ENCODE measurements around the gene SP4.

Gene SP4

DNA sequence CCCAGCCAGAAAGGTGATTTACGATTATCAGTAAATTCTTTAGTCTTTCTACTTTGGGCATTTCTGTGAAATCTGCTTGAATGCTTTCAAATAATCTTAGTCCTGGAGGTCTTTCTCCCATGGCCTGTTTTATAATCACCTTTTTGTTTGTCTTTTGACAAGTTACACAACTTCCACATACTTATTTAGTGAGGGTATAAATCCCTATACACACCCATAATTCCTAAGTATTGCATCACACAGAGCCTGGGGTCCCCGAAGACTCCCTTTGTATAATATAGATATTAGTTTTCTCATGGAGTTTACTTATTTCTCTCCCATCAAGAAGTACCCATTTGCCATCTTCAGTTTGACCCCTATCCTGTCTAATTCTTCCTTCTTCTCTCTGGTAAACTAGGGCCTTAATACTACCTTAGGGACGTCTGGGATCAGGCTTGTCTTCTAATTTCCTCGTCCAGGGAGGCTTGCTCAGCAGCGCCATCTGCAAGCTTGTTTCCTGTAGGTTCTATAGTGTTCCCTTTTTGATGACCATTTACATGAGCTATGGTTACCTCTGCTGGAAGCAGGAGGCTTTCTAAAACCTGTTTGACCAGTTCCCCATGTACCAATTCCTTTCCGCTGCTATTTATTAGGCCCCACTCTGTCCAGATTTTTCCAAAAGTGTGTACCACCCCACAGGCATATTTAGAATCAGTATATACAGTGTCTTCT is 123.1 kb downstream of the SP4 start:
- ChIA-PET POLR2A (no interaction called here), CTCF (interaction anchor here (0.7 to 1.2 kb wide), 2 partner anchors 17 to 222 kb away, joined by 3 to 4 read pairs; no protein-coding TSS in a partner anchor)
- TF ChIP-seq, protein P1, sequence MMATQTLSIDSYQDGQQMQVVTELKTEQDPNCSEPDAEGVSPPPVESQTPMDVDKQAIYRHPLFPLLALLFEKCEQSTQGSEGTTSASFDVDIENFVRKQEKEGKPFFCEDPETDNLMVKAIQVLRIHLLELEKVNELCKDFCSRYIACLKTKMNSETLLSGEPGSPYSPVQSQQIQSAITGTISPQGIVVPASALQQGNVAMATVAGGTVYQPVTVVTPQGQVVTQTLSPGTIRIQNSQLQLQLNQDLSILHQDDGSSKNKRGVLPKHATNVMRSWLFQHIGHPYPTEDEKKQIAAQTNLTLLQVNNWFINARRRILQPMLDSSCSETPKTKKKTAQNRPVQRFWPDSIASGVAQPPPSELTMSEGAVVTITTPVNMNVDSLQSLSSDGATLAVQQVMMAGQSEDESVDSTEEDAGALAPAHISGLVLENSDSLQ (IDR thresholded peaks at IDR 0.05), result no peak
- TF ChIP-seq ARNT (IDR thresholded peaks at IDR 0.05) (no peak), FOXA1 (IDR thresholded peaks at IDR 0.05) (no peak), SP1 (IDR thresholded peaks at IDR 0.05) (no peak), FOXM1 (IDR thresholded peaks at IDR 0.05; ENCODE audit: borderline replicate concordance) (no peak), NFRKB (IDR thresholded peaks at IDR 0.05) (no peak), LEF1 (IDR thresholded peaks at IDR 0.05; ENCODE audit: borderline replicate concordance) (no peak), BHLHE40 (IDR thresholded peaks at IDR 0.05; ENCODE audit: borderline replicate concordance) (no peak), L3MBTL2 (conservative IDR thresholded peaks at IDR 0.05) (no peak)
- peak; percentile 10 for DNase-seq (ENCODE audit: extremely low spot score)

DNA sequence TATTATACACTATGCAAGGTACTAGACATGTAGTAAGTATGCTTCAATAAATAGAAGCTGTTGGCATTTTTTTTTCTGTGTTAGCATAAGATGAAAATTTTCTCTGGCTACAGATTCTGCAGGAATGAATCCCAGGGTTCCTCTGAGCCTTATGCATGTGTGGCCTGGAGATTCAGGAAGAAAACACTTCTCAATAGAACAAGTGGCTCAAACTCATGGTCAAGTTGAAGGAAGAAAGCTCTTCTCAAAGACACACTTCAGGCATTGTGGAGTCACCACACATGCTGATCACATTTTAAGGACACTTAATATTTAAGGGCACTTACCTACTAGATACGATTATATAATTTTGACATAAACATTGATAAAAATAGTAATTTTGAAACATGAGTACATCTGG is 134.5 kb downstream of the SP4 start:
- no peak for DNase-seq (ENCODE audit: extremely low spot score)
- CTCF ChIA-PET, result no interaction called here
- POLR2A ChIA-PET, result no interaction called here

More for the DNA sequence above, 134.5 kb downstream of the SP4 start:
- TF ChIP-seq ARNT (IDR thresholded peaks at IDR 0.05) (no peak), SUZ12 (IDR thresholded peaks at IDR 0.05) (no peak), ELF4 (IDR thresholded peaks at IDR 0.05) (no peak), BHLHE40 (IDR thresholded peaks at IDR 0.05; ENCODE audit: borderline replicate concordance) (no peak), FOXK2 (IDR thresholded peaks at IDR 0.05) (no peak), HDGF (IDR thresholded peaks at IDR 0.05; ENCODE audit: borderline replicate concordance) (no peak), NFRKB (IDR thresholded peaks at IDR 0.05) (no peak), FOXM1 (IDR thresholded peaks at IDR 0.05; ENCODE audit: borderline replicate concordance) (no peak), L3MBTL2 (conservative IDR thresholded peaks at IDR 0.05) (no peak), ZNF384 (IDR thresholded peaks at IDR 0.05) (no peak), FOXA1 (IDR thresholded peaks at IDR 0.05) (no peak), LEF1 (IDR thresholded peaks at IDR 0.05; ENCODE audit: borderline replicate concordance) (no peak)
- TF ChIP-seq, protein P1 (IDR thresholded peaks at IDR 0.05), result no peak
